ENCODE data around the gene MED15.

- no peak for TF ChIP-seq MXI1 (IDR thresholded peaks at IDR 0.05; ENCODE audit: low read depth, low read length)
- TF ChIP-seq MAX (IDR thresholded peaks at IDR 0.05; ENCODE audit: low read depth, low read length), result no peak
- no peak for TF ChIP-seq EED (IDR thresholded peaks at IDR 0.05; ENCODE audit: low read depth)
- TF ChIP-seq, protein P1, sequence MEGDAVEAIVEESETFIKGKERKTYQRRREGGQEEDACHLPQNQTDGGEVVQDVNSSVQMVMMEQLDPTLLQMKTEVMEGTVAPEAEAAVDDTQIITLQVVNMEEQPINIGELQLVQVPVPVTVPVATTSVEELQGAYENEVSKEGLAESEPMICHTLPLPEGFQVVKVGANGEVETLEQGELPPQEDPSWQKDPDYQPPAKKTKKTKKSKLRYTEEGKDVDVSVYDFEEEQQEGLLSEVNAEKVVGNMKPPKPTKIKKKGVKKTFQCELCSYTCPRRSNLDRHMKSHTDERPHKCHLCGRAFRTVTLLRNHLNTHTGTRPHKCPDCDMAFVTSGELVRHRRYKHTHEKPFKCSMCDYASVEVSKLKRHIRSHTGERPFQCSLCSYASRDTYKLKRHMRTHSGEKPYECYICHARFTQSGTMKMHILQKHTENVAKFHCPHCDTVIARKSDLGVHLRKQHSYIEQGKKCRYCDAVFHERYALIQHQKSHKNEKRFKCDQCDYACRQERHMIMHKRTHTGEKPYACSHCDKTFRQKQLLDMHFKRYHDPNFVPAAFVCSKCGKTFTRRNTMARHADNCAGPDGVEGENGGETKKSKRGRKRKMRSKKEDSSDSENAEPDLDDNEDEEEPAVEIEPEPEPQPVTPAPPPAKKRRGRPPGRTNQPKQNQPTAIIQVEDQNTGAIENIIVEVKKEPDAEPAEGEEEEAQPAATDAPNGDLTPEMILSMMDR (IDR thresholded peaks at IDR 0.05 in 2 of 3, conservative IDR thresholded peaks at IDR 0.05 in 1 of 3; ENCODE audit: control insufficient read depth in 2 of 3, extremely low read depth in 1 of 3, insufficient read depth in 1 of 3, low read depth in 3 of 3, low read length in 3 of 3), result no peak
- no peak for TF ChIP-seq EGR1 (IDR thresholded peaks at IDR 0.05; ENCODE audit: borderline replicate concordance in 1 of 2, low read depth in 2 of 2, low read length in 2 of 2)
- no peak for TF ChIP-seq EP300 (IDR thresholded peaks at IDR 0.05; ENCODE audit: borderline replicate concordance in 1 of 2, control insufficient read depth in 1 of 2, low read depth in 2 of 2, low read length in 2 of 2)
- TF ChIP-seq EZH2 (IDR thresholded peaks at IDR 0.05; ENCODE audit: borderline replicate concordance, control insufficient read depth, low read depth, low read length), result no peak
- TF ChIP-seq ZNF274 (IDR thresholded peaks at IDR 0.05; ENCODE audit: insufficient read depth, insufficient read length), result no peak
- no peak for TF ChIP-seq REST (IDR thresholded peaks at IDR 0.05; ENCODE audit: low read depth, low read length)
- TF ChIP-seq RAD21 (IDR thresholded peaks at IDR 0.05; ENCODE audit: insufficient read depth, low read depth, low read length), result no peak
Observed at GRCh38 chr22:20491346-20491745, 16.1 kb upstream of the MED15 start.

Data from GM12878 (cell line).